WTC11 (cell line): Measurements from ENCODE around the gene SEPTIN3. TPM values are rescaled to one million over a fixed set of nuclear protein-coding genes. Genes with fewer than 3 reads are reported as not detected.

Experiments used
- ATAC-seq: fragments of 200-7000 bp; cut with Tn5 transposase; 2 replicates; pipeline ENCODE4 v1.10.0; 2021; ENCODE audit warnings: mild to moderate bottlenecking, moderate library complexity
- CTCF ChIA-PET: fragments of 300-600 bp; sonication (Branson Sonifier 250); formaldehyde crosslinking; loops from one replicate; lab custom pipeline; 2021; ENCODE audit warnings: antibody characterized with exemption; lab: Charles Lee
- POLR2A ChIA-PET: fragments of 350-600 bp; sonication (Branson Sonifier 250); formaldehyde crosslinking; loops from one replicate; lab custom pipeline; 2021; ENCODE audit warnings: antibody characterized with exemption; lab: Charles Lee
- DNase-seq: peaks from one replicate; pipeline ENCODE4 v3.0.0; 2021; ENCODE audit warnings: low spot score
- H3K27ac Mint-ChIP-seq: 2 replicates; pipeline ENCODE4 v1.8.0; 2021; ENCODE audit warnings: mixed read lengths
- H3K27me3 Mint-ChIP-seq: 2 replicates; pipeline ENCODE4 v1.8.0; 2021; ENCODE audit warnings: low read depth, mild to moderate bottlenecking, moderate library complexity, mixed read lengths
- H3K36me3 Mint-ChIP-seq: 2 replicates; pipeline ENCODE4 v1.8.0; 2021; ENCODE audit warnings: mixed read lengths
- H3K4me1 Mint-ChIP-seq: 2 replicates; pipeline ENCODE4 v1.8.0; 2022; ENCODE audit warnings: mixed read lengths
- H3K4me3 Mint-ChIP-seq: 2 replicates; pipeline ENCODE4 v1.8.0; 2021; ENCODE audit warnings: mild to moderate bottlenecking, moderate library complexity, mixed read lengths
- H3K9me3 Mint-ChIP-seq: 2 replicates; pipeline ENCODE4 v1.8.0; 2021; ENCODE audit warnings: mixed read lengths
- AR ChIP-seq: fragments of 250-450 bp; sonication (Bioruptor Pico); IDR thresholded peaks from 2 replicates; pipeline ENCODE4 v1.9.0; 2021; ENCODE audit warnings: mild to moderate bottlenecking
- CREB1 ChIP-seq: sonication (generic); formaldehyde crosslinking; IDR thresholded peaks from 2 replicates; pipeline ENCODE4 v1.8.0; 2023; ENCODE audit warnings: mild to moderate bottlenecking, missing genetic modification reagents
- E2F5 ChIP-seq: sonication (generic); formaldehyde crosslinking; IDR thresholded peaks from 2 replicates; pipeline ENCODE4 v1.8.1; 2022; ENCODE audit warnings: mild to moderate bottlenecking, moderate library complexity, missing genetic modification reagents
- EMX1 ChIP-seq: fragments of 250-450 bp; sonication (Bioruptor Pico); IDR thresholded peaks from 2 replicates; pipeline ENCODE4 v1.8.0; 2021; ENCODE audit warnings: mild to moderate bottlenecking
- GABPB1 ChIP-seq: sonication (generic); formaldehyde crosslinking; IDR thresholded peaks from 2 replicates; pipeline ENCODE4 v1.8.1; 2023; ENCODE audit warnings: mild to moderate bottlenecking, missing genetic modification reagents
- JUN ChIP-seq: sonication (generic); formaldehyde crosslinking; IDR thresholded peaks from 2 replicates; pipeline ENCODE4 v1.8.0; 2023; ENCODE audit warnings: mild to moderate bottlenecking, missing genetic modification reagents
- NFATC4 ChIP-seq: fragments of 250-450 bp; sonication (Bioruptor Pico); IDR thresholded peaks from 2 replicates; pipeline ENCODE4 v1.9.0; 2021; ENCODE audit warnings: mild to moderate bottlenecking
- NR2C2 ChIP-seq: sonication (generic); formaldehyde crosslinking; IDR thresholded peaks from 2 replicates; pipeline ENCODE4 v1.8.0; 2022; ENCODE audit warnings: mild to moderate bottlenecking, missing genetic modification reagents
- RELA ChIP-seq: sonication (generic); formaldehyde crosslinking; IDR thresholded peaks from 2 replicates; pipeline ENCODE4 v1.8.1; 2022; ENCODE audit warnings: missing genetic modification reagents, mild to moderate bottlenecking, borderline replicate concordance
- STAT6 ChIP-seq: sonication (generic); formaldehyde crosslinking; conservative IDR thresholded peaks from 2 replicates; pipeline ENCODE4 v1.8.1; 2023; ENCODE audit warnings: mild to moderate bottlenecking, low read depth, missing genetic modification reagents, moderate library complexity
- ZMAT4 ChIP-seq: fragments of 250-450 bp; sonication (Bioruptor Pico); IDR thresholded peaks from 2 replicates; pipeline ENCODE4 v1.9.0; 2021; ENCODE audit warnings: mild to moderate bottlenecking
- ZNF396 ChIP-seq: fragments of 250-450 bp; sonication (Bioruptor Pico); IDR thresholded peaks from 2 replicates; pipeline ENCODE4 v1.8.0; 2021; ENCODE audit warnings: mild to moderate bottlenecking, moderate library complexity, borderline replicate concordance
- ZNF512 ChIP-seq: sonication (generic); formaldehyde crosslinking; IDR thresholded peaks from 2 replicates; pipeline ENCODE4 v1.8.1; 2022; ENCODE audit warnings: missing genetic modification reagents, borderline replicate concordance
- ZSCAN18 ChIP-seq: fragments of 250-450 bp; sonication (Bioruptor Pico); IDR thresholded peaks from 2 replicates; pipeline ENCODE4 v2.1.2; 2022; ENCODE audit warnings: mild to moderate bottlenecking, moderate library complexity
- total RNA-seq: library from RNA; stranded (reverse); gene quantifications from 3 replicates; pipeline ENCODE4 v1.2.3, GENCODE V29; 2021

The SEPTIN3 gene
- total RNA-seq, 1 experiment from 2014 or later, result 19.5 TPM

- ATAC-seq (no peak), DNase-seq (no peak)
- Mint-ChIP-seq H3K4me1 (peaks cover 10% of the 10 kb centered on the region; the same call in 1 of the 2 replicates), H3K27me3 (peaks cover 2% of the 10 kb centered on the region; the same call in 1 of the 2 replicates), H3K36me3 (peaks cover 40% of the 10 kb centered on the region), H3K4me3 (no peak overlapping the region), H3K27ac (0 out of 2 replicates have a peak overlapping the region, but pooled peaks have one; percentile 27), H3K9me3 (no peaks in the 10 kb centered on the region)
- CTCF ChIA-PET, result interaction anchor here (1.3 to 10.0 kb wide), 3 partner anchors 11 to 240 kb away, joined by 3 to 143 read pairs (median 10); partner anchors contain the start of gene TNFRSF13C
- POLR2A ChIA-PET, result interaction anchor here (1.5 kb wide), 1 partner anchor 10 kb away, joined by 4 read pairs; the partner anchor contains the start of gene CENPM
- no peak for TF ChIP-seq NFATC4
- TF ChIP-seq GABPB1 (CRISPR knock-in tag), result no peak
- TF ChIP-seq AR (CRISPR knock-in tag), result no peak
- TF ChIP-seq CREB1 (CRISPR knock-in tag), result no peak
- no peak for TF ChIP-seq JUN (CRISPR knock-in tag)
- TF ChIP-seq ZSCAN18 (CRISPR knock-in tag), result no peak
These were observed 32.4 kb upstream of the SEPTIN3 start for GRCh38 chr22:41936894-41937169.

GRCh38 chr22:41939981-41940831 lies 29.0 kb upstream of the SEPTIN3 start:
- ChIA-PET CTCF (interaction anchor here (0.6 to 10.0 kb wide), 17 partner anchors 14 to 273 kb away, joined by 3 to 143 read pairs (median 7); partner anchors contain the start of genes CCDC134, SREBF2 and TNFRSF13C), POLR2A (no interaction called here)
- H3K9me3 Mint-ChIP-seq, result no peaks in the 10 kb centered on the region
- ATAC-seq, result no peak; the same call in 1 of the 2 replicates
- no peaks in the 10 kb centered on the region for H3K27me3 Mint-ChIP-seq
- H3K36me3 Mint-ChIP-seq, result peaks cover 67% of the 10 kb centered on the region
- TF ChIP-seq E2F5 (CRISPR knock-in tag), result no peak
- TF ChIP-seq RELA, result no peak
- peak; percentile 88; the same call in 1 of the 2 replicates for TF ChIP-seq ZNF512 (CRISPR knock-in tag)
- no peak for TF ChIP-seq EMX1
- no peak for TF ChIP-seq ZNF396 (CRISPR knock-in tag)
- no peak for TF ChIP-seq STAT6 (CRISPR knock-in tag)
- TF ChIP-seq ZMAT4, result no peak
- TF ChIP-seq NR2C2 (CRISPR knock-in tag), result no peak
- no peak overlapping the region for H3K4me3 Mint-ChIP-seq
- peak overlapping the region; percentile 70; the same call in 1 of the 2 replicates for H3K27ac Mint-ChIP-seq
- H3K4me1 Mint-ChIP-seq, result peaks cover 23% of the 10 kb centered on the region
- no peak for DNase-seq
